HG03103 (cell line): ENCODE results near the gene ADCK2.
A peak's percentile ranks its signal among the peaks of the same experiment; 100 is the strongest.
"Not testable (repeated sequence)": the region's sequence is repeated elsewhere in the genome, so short reads cannot be mapped to it uniquely, and the experiment has no call there.

Source experiments
- ATAC-seq: cut with Tn5 transposase; IDR thresholded peaks from one replicate; pipeline ENCODE4 v1.9.1; 2021; ENCODE audit warnings: low read depth; ENCODE audit not compliant: unreplicated experiment

ADCK2 gene, protein sequence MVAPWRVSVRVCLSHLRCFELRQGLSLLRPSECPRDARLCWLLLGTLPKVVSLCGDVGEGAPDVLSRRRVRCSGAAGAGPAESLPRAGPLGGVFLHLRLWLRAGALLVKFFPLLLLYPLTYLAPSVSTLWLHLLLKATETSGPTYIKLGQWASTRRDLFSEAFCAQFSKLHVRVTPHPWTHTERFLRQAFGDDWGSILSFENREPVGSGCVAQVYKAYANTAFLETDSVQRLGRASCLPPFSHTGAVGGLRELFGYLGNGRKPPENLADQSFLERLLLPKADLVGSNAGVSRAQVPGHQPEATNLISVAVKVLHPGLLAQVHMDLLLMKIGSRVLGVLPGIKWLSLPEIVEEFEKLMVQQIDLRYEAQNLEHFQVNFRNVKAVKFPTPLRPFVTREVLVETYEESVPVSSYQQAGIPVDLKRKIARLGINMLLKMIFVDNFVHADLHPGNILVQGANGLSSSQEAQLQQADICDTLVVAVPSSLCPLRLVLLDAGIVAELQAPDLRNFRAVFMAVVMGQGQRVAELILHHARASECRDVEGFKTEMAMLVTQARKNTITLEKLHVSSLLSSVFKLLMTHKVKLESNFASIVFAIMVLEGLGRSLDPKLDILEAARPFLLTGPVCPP

DNA sequence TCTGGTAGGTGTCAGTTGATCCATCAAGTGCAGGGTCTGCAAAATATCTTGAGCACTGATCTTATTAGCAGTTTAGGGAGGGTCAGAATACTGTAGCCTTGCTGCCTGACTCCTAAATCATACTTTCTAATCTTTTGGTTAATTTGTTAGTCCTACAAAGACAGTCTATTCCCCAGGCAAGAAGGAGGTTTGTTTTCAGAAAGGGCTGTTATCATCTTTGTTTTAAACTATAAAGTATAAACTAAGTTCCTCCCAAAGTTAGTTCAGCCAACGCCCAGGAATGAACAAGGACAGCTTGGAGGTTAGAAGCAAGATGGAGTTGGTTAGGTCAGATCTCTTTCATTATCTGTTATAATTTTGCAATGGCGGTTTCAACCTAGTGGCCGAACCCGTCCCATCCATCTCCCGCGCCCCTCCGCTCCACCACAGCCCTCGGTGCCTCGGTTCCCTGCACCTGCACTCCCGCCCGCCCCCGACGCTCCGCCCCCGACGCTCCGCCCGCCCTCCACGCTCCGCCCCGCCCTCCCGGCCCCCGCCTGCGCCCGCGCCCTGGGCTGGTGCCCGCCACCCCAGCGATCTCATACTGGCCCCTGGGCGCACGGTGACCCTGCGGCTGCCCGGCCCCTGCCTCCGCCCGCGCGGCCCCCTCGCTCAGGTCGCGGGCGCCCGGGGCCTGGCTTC, at the start of gene ADCK2:
ADCK2 (plus strand) TSS at position 564 of the 681 bp plus-strand sequence. CDS start 386 bp downstream, outside the sequence.
- ATAC-seq = peak; percentile 46

DNA sequence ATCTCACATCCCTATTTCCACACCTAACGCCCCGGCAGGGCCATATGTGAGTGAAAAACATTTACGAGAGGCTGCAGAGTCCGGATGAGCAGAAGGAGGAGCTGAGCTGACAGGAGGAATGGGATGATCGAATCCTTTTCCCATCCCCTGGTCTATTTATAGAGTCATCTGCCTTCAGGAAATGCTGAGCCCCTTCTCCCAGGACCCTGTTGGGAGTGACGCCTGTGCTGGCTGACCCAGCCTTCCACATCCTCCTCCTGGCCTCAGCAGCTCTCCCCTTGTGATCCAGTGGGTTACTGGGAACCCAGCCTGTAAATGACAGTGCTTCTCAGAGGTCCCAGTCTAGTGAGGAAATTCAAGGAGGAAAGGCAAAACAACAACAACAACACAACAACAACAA, 48.8 kb upstream of the ADCK2 start:
- no peak for ATAC-seq

DNA sequence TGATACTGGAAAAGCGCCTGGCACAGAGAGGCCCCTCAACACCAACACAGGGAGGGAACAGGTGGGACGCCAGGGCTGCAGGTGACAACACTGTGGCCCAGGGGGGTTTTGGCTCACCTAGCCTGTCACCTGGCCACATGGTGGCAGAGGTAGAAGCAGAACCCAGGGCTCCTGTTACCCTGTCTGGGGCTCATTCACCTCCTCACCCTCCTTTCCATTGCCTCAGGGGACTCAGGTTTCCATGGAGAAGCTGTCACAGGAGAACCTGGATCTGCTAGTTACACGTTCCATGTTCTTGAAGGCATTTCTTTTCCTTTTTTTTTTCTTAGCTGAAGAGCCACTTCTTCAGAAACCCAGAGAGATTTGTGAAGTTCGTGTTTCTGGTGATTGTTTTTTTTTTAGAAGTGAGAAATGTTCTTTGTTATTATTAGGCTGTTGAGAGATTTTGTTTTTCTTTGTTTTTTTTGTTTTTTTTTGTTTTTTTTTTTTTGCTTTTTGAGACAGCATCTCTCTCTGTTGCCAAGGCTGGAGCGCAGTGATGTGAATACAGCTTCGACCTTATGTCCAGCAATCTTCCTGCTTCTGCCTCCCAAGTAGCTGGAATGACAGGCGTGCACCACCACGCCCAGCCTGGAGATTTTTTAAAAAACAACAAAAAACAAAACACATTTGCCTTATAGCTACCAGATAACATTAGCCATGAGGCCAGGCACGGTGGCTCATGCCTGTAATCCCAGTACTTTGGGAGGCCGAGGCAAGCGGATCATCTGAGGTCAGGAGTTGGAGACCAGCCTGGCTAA, 48.2 kb upstream of the ADCK2 start:
- ATAC-seq = no peak

DNA sequence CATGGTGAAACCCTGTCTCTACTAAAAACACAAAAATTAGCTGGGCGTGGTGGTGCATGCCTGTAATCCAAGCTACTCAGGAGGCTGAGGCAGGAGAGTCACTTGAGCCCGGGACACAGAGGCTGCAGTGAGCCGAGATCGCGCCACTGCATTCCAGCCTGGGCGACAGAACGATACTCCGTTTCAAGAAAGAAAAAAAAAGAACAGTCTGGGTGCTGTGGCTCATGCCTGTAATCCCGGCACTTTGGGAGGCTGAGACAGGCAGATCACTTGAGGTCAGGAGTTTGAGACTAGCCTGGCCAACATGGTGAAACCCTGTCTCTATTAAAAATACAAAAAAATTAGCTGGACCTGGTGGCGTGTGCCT, 47.6 kb upstream of the ADCK2 start:
- not testable (repeated sequence) for ATAC-seq

DNA sequence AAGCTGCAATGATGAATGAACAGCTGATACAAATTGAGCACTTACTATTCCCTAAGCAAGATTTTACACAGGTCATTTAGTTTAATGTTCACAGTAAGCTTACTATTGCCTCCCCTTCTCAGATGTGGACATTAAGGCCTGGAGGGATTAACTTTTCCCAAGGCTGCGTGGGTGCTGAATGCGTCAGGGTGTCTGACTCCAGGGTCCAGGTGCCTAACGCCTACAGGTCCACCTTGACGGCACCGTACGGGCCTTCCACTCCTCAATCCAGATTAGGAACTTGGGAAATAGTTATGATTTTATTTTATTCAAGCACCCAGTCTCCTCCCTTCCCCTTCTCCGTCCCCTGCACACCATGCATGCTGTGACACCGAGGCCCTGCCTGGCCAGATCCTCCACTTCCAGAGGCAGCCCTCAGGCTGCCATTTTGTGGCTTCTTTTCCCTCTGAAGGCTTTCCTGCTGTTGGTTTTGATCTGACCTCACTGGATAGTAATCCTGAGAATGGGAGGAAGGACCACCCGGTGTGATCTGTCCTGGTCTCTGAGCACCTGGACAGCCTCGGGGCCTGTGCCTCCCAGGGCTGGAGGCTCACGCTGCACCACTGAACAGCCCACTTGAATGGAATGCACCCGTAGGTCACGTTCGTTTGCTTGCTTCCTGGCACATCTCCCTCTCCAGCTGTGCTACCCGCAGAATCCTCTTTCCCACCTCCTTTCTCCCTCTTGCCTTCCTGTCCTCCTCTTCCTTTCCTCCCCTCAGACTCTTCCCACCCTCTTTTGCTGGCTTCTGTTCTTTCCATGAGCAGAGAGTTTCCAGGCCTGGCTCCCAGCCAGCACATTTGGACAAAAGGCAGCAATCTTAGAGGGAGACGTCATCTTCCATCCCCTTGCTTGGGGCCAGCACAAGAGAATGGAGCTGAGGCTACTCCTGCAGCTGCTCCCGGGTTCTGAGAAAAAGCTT, 46.6 kb upstream of the ADCK2 start:
- ATAC-seq = no peak

DNA sequence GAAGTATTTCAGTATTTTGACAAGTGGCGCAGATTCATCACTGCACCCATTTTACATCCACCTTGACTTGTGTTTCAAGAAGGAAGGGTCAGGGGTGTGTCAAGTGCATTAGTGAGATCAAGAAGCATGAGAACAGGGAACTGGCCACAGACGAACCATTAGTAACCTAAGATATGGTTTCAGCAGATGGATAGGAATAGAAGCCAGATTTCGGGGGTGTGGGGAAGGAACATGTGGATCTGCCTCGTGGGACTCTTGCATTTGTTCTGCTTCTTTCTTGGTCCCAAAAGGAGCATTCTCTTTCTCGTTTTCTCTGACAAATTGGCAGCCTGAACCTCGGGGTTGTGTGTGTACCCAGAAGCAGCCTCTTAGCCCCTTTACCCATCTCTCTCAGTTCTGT, 41.7 kb upstream of the ADCK2 start:
- no peak for ATAC-seq

DNA sequence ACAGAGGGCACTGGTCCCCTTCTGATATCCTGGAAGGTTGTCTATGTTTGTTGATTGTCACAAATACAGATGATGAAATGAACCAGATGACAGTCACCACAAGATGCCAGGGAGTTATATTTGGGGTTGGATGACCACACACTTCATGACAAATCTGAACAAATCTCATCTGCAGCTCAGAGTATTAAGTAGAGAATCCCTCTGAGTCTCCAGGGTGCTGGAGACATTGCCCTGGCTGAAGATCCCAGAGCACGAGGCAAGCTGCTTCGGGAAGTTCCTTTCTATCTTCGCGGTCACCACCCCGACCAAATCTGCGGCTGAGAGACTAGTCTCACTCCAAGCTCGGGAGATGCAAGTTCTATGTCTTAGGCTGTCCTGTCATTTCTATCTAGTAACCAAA, 41.1 kb upstream of the ADCK2 start:
- ATAC-seq = no peak

DNA sequence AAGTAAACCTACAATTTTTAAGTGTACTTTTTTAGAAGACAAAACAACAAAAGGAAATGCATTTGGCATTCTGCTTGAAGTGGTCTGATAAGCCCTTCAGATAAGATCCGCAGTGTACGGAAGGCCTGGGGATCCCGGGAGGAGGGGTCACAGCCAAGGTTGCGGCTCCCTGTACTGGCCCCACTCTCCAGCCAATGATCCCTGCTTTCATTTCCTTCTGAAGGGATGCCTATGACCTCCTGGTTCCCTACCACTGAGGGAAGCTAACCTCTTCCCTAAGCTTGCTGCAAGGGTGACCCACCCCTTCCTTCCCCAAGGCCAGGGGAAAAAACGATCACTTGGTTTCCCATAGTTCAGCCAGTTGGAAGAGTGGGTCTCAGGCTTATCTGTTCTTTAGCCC, 37.4 kb upstream of the ADCK2 start:
- ATAC-seq = no peak

DNA sequence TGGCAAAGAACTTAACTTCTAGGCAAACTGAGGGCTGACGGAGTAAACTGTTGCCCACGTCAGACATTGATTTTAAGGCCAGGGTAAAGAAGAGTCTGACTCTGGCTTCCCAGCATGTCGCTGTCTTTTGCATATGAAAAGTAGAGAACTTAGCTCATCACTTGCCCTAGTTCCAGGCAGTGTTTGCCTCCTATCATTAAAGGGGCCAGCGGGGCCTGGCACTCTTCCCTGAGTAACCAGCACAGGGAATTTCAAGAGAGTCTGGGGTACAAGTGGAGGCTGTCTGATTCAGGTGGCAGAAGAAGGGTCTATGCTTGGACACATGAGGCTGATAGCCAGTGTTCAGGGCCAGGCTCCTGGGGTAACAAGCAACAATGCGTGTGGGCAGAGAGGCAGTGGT, 36.9 kb upstream of the ADCK2 start:
- ATAC-seq = no peak

DNA sequence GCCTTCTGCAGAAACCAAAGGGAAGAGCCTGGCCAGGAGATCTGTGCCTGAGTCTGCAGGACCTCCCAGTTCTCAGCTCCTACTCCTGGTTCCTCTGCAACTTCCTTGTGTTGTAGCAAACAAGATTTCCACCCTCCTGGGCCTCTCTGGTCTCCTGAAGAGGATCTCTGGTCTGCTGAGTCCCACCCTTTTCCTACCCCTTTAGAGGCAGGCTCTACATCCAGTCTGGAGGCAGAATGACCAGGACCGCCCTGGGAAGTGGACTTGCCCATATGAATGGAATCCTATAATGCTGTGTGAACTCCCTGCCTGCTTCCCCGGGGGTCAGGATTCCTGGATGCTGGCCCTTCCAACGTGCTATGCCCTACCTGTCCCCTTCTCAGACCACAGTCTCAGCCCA, 35.3 kb upstream of the ADCK2 start:
- ATAC-seq = no peak

DNA sequence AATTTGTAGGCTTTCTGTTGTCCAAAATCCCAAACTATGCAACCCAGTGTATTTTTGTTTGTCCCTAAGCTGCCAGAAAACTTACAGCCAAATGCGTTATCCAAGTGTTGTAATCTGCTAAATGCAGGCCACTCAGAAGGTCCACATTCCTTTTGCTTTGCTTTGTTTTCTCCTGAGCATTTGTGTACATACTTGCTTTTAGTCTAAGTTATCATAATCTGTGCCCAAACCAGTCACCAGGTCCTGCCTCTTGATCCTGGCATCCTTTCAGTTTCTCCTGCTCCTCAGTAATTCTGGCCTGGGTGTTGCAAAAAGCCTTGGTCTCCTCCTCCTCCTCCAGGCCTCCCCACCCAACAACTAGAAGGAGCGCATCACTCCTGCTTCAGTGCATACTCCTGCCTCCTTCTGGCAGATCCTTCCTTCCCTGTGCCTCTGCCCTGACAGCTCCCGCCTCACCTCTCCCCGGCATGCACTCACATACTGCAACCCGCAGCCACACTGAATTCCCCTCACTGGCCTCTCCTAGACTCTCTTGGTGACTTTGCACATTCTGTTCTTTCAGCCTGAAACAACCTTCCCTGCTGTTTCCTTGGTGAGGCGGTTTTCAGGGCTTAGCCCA, 34.5 kb upstream of the ADCK2 start:
- no peak for ATAC-seq

DNA sequence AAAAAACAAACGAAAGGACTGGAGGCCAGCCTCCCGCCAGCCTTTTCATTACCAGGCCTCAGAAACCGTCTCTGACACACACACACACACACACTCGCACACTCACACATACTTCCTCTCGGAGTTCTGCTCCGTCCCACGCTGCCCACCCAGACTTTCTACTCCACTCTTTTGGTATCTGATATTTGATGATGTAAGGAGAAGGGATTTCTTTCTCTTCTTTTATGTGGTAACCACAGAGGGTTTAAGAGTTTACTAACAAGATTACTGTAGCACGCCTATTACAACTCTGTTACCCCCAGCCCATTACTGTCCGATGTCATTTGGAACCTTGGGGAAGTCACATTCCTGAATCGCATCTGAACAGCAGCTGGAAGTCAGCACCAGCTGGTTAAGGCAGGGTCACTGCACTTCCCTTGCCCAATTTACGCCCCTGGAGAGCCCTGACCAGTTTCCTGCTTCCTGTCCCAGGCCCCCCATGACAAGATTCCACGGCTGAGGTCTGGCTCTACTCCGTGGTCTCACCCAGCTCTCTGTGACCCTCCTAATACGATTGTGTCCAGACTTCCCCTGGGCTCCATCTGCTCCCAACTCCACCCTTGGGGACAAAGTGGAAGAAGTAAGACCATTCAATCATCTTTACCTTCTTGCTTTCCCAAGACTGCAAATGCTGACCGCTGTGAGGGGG, 33.2 kb upstream of the ADCK2 start:
- ATAC-seq = no peak

DNA sequence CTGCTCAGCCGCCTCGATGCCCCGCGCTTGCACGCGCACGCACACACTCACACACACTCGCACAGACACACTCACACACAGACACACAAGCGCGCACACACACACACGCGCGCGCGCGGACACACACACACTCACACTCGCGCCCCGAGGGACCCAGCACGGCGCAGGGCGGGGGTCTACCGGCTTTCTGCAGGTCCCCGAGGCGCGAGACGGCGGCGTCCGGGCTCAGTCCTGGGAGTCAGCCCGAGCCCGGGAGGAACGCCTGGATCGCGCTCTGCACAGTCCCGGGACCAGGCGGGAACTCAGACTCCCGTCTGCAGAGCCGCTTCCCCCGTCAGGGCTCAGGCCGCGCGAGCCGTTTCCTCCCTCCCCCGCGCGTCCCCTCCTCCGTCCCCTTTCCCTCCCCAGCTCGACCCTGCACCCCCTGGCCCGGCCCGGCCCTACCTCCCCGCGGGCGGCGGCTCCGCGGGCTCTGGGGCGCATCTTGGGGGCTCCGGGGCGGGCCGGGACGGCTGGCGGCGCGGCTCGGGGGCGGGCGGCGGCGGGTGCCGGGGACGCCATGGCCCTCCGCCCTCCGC, 32.6 kb upstream of the ADCK2 start:
- no peak for ATAC-seq

DNA sequence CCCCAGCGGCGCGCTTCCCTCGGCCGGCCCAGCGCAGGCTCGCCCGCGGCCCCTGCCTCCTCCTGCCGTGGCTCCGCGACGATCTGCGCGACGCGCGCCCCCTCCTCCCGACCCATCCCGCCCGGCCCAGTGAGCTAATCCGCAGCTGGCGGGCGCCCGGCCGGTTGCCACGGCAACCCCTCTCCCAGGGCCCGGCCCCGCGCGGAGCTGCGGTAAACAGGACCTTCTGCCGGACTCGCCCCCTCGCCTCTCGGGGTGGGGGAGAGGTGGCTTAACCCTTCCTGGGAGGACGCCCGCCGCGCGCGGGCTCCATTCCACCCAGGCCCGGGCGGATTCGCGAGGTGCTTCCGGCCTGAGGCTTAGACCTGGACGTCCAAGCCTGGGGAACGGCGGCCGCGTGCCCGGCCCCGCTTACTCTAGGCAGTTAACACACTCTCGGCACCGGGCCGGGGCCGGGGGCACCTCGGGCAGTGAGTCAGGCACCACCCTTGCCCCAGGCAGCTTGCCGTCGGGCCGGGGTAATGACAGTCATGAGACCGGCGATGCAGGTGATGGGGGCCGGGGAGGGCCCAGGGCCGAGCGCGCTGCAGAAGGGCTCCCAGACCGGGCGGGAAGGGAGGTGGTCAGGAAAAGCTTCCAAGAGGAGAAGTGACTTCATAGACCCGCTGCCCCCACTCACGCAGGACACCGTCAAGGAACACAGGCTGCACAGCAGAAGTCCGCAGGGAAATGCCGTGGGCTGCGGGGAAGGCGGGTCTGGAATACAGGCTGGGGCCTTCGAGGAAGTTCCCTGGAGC, 31.8 kb upstream of the ADCK2 start, which contains the start of gene DENND2A:
DENND2A (minus strand) TSS at position 87 of the 797 bp plus-strand sequence. CDS start 38,416 bp downstream, outside the sequence.
- no peak for ATAC-seq

DNA sequence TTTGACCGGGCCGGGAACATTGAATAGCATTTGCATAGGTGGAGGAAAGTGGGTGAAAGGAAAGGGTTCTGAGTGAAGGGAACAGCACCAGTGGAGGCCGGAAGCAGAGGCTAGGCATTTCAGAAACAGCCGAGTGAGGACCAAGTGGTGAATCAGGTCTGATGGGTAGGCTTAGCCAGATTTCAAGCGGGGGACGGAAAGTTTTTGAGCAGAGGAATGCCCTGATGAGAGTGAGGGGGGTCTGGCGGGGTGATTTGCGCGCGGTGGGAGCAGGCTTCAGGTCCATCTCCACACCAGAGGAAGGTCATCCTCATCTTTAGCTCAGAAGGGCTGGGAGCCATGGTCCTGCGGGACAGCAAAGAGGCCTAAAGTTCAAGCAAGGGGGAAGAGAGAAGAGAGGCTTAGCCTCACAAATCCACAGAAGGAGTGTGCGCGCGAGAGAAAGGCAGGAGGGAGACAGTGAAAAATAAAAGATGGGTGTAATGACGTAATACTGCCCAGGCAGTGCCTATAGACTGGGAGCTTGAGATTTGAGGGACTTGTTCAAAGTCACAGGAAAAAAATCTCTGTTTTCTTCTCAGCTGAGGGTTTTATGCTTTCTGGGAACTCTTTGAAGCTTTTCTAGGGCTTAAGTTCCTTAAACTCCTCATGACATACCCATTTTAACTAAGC, 31.1 kb upstream of the ADCK2 start:
- ATAC-seq = no peak

DNA sequence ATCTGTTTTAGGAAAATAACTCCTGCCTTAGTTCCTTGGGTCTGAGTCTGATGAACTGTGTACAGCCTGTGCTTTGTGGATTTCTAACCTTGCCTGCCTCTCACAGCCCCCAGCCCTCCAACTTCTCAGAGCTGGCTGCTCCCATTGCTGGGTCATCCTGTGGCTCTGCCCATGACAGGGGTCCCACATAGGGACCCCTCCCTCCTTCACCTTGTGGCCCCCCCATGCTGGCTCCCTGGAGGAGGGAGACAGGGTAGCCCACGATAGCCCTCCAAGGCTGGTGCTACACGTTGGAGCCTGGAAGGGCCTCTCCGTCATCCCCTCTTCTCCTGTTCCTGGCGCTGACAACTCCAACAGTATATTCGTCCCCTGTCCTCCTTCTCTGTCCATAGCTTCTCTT, 29.3 kb upstream of the ADCK2 start:
- no peak for ATAC-seq

DNA sequence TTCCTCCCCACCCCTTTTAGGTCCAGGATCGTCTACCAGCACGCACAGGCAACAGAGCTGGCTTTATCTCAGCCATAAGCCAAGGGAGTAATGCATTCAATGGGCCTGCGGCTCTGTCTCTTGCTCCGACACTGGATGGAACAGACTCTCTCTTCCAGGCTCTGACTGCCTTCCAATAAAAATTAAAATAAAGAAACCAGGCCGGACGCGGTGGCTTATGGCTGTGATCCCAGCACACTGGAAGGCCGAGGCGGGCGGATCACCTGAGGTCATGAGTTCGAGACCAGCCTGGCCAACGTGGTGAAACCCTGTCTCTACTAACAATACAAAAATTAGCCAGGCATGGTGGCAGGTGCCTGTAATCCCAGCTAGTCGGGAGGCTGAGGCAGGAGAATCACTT, 28.0 kb upstream of the ADCK2 start:
- not testable (repeated sequence) for ATAC-seq
